Suprapubic skin (tissue), 4 donors: Measurements from ENCODE around the gene RPA1.

Experiments
- CTCF ChIP-seq, 2 donors: fragments of 200-600 bp in 1 of 2; fragments of 450-650 bp in 1 of 2; sonication (generic) in 1 of 2; IDR thresholded peaks; one replicate each; pipeline ENCODE4 v1.5.1; 2016 to 2019; ENCODE audit warnings: antibody characterized with exemption in 2 of 2, mild to moderate bottlenecking in 1 of 2, moderate library complexity in 1 of 2
- POLR2A ChIP-seq, 2 donors: fragments of 450-650 bp; IDR thresholded peaks; one replicate each; pipeline ENCODE4 v1.6.1; 2017; ENCODE audit warnings: antibody characterized with exemption in 2 of 2, mild to moderate bottlenecking in 2 of 2, moderate library complexity in 2 of 2
- POLR2AphosphoS5 ChIP-seq, 3 donors: sonication (generic); formaldehyde crosslinking; IDR thresholded peaks; one replicate each; pipeline ENCODE4 v1.6.1; 2017; ENCODE audit warnings: antibody characterized with exemption in 3 of 3

GRCh38 chr17:1872254-1872653 is 42.4 kb downstream of the RPA1 start:
- no peak for TF ChIP-seq CTCF (IDR thresholded peaks at IDR 0.05)
- no peak for TF ChIP-seq POLR2A (IDR thresholded peaks at IDR 0.05)
- TF ChIP-seq POLR2AphosphoS5 (IDR thresholded peaks at IDR 0.05) = no peak
